IMR-90 (cell line): Measurements from ENCODE around the gene TMEM14C.

Experiments
- CEBPB ChIP-seq: IDR thresholded peaks from 2 replicates; pipeline ENCODE4 v1.6.1; 2012; ENCODE audit warnings: low read depth, low read length, improper control_type of control experiment
- CTCF ChIP-seq: conservative IDR thresholded peaks from 2 replicates; pipeline ENCODE4 v1.5.1; 2012; ENCODE audit warnings: mild to moderate bottlenecking, low read depth, low read length, improper control_type of control experiment
- MAZ ChIP-seq: IDR thresholded peaks from 2 replicates; pipeline ENCODE4 v1.6.1; 2012; ENCODE audit warnings: low read depth, mild to moderate bottlenecking, low read length, improper control_type of control experiment, moderate library complexity, borderline replicate concordance
- MXI1 ChIP-seq: IDR thresholded peaks from 2 replicates; pipeline ENCODE4 v1.6.1; 2012; ENCODE audit warnings: low read depth, mild to moderate bottlenecking, low read length, moderate library complexity, borderline replicate concordance

GRCh38 chr6:10684618-10685017 is 38.3 kb upstream of the TMEM14C start:
- no peak for TF ChIP-seq CTCF
- TF ChIP-seq MAZ = no peak
- TF ChIP-seq CEBPB = no peak
- no peak for TF ChIP-seq MXI1
